ENCODE results near the gene FLCN.
"Not testable (repeated sequence)": the region's sequence is repeated elsewhere in the genome, so short reads cannot be mapped to it uniquely, and the experiment has no call there.

The FLCN gene

GRCh38 chr17:17184985-17185757 is 51.8 kb downstream of the FLCN start:
- not testable (repeated sequence) for DNase-seq

- DNase-seq: no peak
These were observed 53.2 kb downstream of the FLCN start for GRCh38 chr17:17183744-17184143.

DNA sequence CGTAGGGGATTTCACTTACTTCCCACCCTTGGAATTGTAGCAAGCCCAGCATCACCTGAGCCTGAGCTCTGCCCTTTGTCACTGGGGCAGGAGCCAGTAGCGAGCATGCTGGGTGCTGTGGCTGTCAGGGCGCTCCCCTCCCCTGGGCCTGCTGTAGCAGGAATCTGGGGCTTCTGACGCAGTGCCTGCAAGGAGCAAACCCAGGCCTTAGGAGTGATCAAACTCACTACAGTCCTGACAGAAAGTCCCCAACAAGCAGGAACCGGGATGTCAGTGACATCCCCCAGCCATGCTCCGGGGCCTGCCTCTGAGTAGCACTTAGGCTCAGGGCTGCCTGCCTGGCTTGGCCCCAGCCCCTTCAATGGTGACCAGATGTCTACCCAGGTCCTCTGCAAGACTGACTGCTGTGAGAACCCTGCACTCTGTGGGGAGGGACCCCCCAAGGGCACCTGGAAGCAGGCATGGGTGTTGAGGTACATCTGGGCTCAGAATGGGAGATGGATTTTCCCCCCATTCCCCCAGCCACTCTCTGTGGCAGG is 54.3 kb downstream of the FLCN start:
- no peak for DNase-seq

- no peak for DNase-seq
These were observed 55.0 kb downstream of the FLCN start for GRCh38 chr17:17181666-17182597.

DNA sequence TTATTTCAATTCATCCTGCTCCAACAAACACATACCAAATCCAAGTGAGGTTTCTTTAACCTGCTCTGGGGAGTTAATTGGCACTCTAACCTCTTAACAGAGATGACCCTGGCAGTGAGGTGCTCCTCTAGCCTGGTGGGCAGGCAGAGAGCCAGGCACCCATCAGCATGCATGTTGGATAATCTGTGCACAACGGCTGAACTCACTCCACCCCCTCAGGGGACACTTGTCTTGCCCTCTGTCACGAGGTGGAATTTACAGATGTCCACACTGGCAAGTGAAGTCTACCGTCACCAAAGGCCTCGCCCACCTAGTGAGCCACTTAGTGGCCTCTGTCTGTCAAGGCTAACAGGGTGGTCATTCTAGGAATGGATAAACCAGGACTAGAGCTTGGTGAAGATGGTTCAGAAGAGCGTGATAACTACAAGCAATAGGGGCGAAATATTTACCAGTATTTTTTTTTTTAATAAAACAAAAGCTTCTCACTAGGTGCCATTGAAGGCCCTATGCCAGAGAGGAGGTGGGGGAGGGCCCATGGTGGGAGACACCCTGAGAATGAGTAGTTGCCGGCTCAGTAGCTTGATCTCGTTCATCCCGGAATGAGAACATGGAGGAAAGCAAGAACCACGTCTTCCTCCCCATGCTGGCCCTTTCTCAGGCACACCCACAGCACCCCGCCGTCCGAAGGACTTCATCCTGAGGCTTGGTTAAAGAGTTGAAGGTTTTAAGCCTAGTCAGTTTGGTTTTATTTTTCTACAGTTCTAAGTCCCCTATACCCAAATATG is 56.0 kb downstream of the FLCN start:
- DNase-seq: no peak

- DNase-seq: no peak
These were observed 56.8 kb downstream of the FLCN start for GRCh38 chr17:17180141-17180603.

DNA sequence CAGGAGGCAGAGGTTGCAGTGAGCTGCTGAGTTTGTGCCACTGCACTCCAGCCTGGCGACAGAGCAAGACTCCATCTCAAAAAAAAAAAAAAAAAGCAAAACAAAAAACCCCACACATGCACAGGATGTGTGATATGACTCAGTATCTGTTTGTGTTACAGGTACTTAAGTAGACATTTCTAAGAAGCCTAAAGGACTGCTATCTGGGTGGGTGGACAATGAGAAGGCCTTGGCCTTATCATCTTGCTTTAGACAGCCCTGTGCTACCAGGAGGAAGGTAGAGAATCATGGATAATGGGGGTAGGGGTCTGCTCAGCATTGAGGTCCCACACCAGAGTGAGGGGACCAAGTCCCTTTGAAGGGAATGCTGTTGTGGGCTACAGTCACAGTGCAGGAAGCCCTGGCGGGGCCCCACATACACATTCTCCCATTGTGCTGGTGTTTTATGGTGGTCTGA is 57.6 kb downstream of the FLCN start:
- DNase-seq: no peak

DNA sequence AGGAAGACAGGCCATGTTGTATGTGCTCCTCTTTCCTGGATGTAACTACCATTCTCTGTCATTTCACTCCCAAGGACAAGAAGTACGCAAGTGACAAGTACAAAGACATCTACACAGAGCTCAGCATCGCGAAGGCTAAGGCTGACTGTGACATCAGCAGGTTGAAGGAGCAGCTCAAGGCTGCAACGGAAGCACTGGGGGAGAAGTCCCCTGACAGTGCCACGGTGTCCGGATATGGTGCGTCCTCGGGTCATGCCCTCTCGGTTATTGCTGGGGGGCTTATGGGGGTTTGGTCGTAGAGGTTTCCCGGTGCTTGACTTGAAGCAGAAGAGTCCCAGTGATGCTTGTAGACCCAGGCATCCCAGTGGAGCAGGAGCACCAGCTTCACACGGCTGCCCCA is 59.8 kb downstream of the FLCN start:
- DNase-seq: no peak

DNA sequence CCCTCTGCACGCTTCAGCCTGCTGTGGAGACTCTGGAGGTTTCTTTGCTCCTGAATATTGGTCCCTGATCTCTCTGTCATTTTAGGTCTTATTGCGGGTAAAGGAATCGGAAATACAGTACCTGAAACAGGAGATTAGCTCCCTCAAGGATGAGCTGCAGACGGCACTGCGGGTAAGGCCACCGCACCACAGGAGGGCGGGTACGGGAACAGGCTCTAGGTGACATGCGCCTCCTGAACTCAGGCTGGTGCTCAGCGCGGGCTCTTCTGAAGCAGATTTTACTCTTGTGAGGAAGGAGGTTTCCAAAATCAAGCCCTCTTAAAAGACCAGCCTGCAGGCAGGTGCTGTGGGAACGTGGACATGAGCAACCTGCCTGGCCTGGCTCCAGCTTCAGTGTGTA is 60.6 kb downstream of the FLCN start:
- DNase-seq: no peak

- no peak for DNase-seq
These were observed 61.1 kb downstream of the FLCN start for GRCh38 chr17:17175917-17176316.

DNA sequence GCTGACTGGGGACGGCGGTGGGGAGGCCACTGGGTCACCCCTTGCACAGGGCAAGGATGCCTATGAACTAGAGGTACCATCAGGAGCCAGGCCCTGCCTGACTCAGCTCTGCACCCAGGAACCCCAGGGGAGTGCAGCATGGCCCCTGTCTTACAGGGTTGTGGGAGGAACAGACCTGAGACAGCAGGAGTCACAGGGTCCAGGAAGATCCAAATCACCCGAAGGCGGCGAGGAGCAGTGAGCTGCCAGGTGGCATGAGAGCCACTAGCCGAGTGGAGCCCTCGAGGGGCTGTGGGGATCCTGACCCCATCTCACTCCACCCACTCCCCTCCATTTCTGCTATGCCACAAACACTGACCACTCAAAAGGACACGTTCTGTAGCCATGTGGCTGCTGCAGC is 61.6 kb downstream of the FLCN start:
- DNase-seq: no peak

DNA sequence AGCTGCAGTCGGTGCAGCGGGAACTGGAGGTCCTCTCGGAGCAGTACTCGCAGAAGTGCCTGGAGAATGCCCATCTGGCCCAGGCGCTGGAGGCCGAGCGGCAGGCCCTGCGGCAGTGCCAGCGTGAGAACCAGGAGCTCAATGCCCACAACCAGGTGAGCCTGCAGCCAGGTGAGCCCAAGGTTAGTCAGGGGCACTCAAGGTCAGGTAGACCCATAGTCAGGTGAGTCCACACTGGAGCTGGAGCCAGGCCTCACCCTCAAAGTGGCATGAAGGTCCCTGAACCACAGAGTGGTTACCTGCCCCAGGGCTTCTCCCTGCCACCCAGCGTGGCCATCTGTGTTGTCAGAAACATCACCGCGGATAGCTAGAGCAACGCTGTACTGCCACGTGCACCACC is 63.0 kb downstream of the FLCN start:
- DNase-seq: no peak

GRCh38 chr17:17172990-17173389 is 64.0 kb downstream of the FLCN start:
- DNase-seq: no peak

GRCh38 chr17:17172001-17172939 is 64.7 kb downstream of the FLCN start:
- no peak for DNase-seq

DNA sequence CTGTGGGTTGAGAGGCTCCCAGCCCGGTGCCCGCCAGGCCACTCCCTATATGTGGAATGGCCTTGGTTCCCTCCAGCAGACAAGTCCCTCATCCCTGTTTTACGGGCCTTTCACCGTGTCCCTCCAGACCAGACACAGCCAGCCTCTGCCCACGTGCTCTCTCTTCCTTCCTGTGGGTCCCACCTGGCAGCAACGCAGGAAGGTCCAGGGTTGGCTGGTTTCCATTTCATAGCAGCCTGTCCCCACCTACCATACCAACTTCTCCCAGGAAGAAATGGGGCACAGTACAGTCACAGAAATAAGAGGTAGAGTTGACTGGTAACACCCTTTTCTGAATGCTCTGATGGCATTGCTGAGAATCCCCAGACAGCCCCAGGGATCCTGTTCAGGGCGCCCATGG is 65.8 kb downstream of the FLCN start:
- no peak for DNase-seq

- no peak for DNase-seq
These were observed 66.5 kb downstream of the FLCN start for GRCh38 chr17:17170346-17170985.

- DNase-seq: no peak
These were observed 67.6 kb downstream of the FLCN start for GRCh38 chr17:17169396-17169795.

DNA sequence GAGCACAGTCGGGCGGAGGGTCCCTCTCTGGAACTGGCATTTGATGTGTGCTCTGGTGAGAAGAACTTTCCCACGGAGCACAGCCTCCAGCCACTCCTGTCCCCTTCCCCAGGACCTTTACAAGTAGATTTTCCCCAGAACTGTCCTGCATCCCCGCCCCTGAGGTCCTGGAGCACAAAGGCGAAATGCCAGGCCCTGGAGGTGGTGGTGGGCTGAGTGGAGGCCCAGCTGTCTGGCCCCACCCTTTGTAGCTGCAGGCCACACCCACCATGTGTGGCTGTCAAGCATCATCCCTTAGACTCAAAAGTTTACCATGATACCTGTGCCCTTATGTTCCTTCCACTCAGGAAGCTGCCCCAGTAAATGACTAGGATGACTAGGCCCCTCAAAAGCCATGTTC is 68.6 kb downstream of the FLCN start:
- DNase-seq: no peak

GRCh38 chr17:17167986-17168385 is 69.0 kb downstream of the FLCN start:
- no peak for DNase-seq

DNA sequence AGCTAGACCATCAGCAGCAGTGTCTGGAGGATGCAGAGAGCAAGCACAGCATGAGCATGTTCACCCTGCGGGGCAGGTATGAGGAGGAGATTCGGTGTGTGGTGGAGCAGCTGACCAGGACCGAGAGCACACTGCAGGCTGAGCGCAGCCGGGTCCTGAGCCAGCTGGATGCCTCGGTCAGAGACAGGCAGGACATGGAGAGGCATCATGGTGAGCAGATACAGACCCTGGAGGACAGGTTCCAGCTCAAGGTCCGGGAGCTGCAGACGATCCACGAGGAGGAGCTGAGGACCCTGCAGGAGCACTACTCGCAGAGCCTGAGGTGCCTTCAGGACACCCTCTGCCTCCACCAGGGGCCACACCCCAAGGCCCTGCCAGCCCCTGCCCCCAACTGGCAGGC is 69.6 kb downstream of the FLCN start:
- DNase-seq: no peak

GRCh38 chr17:17166446-17166845 is 70.5 kb downstream of the FLCN start:
- no peak for DNase-seq
